Tibial artery (tissue), 4 donors: ENCODE results near the gene NRARP.

ENCODE experiments used
- DNase-seq, 2 donors: peaks; one replicate each; pipeline ENCODE4 v3.0.0-alpha.2; 2019
- H3K27ac ChIP-seq, 2 donors: fragments of 200-600 bp; sonication (generic) in 1 of 2; 1 replicate in 1 of 2; 2 replicates in 1 of 2; pipeline ENCODE4 v1.5.1; 2018 to 2019; ENCODE audit warnings: mild to moderate bottlenecking in 1 of 2
- H3K27me3 ChIP-seq, 2 donors: fragments of 200-600 bp; sonication (generic) in 1 of 2; one replicate each; pipeline versions ENCODE4 v1.5.1 to v1.6.0; 2016 to 2019
- H3K36me3 ChIP-seq, 3 donors: fragments of 200-600 bp; sonication (generic) in 2 of 3; one replicate each; pipeline ENCODE4 v1.5.1; 2016 to 2019; ENCODE audit warnings: mild to moderate bottlenecking in 2 of 3
- H3K4me1 ChIP-seq, 4 donors: fragments of 200-600 bp; sonication (generic) in 2 of 4; 1 replicate in 3 of 4; 2 replicates in 1 of 4; pipeline ENCODE4 v1.5.1; 2016 to 2019
- H3K4me3 ChIP-seq, 2 donors: fragments of 200-600 bp; sonication (generic) in 1 of 2; 1 replicate in 1 of 2; 2 replicates in 1 of 2; pipeline ENCODE4 v1.5.1; 2018 to 2019; ENCODE audit warnings: mild to moderate bottlenecking in 2 of 2
- H3K9me3 ChIP-seq, 3 donors: fragments of 200-600 bp; sonication (generic) in 1 of 3; one replicate each; pipeline ENCODE4 v1.5.1; 2016 to 2019
- CTCF ChIP-seq, 2 experiments: fragments of 200-600 bp in 1 of 2; fragments of 450-650 bp in 1 of 2; IDR thresholded peaks; one replicate each; pipeline ENCODE4 v1.5.1; 2017 to 2019; ENCODE audit warnings: antibody characterized with exemption in 2 of 2, mild to moderate bottlenecking in 1 of 2, moderate library complexity in 1 of 2
- intact Hi-C: fragments of 100-400 bp; cut with DNase I; formaldehyde crosslinking; loops from one replicate; pipeline ENCODE4 v1.15.0; 2023; ENCODE audit warnings: low total_unique reads

Gene NRARP

GRCh38 chr9:137266585-137267453 lies 35.3 kb downstream of the NRARP start:
- intact Hi-C loops, result no loop called here
- Histone ChIP-seq H3K27ac (no peak overlapping the region), H3K4me1 (peaks cover 5 to 30% (median 24%) of the 10 kb centered on the region in 4 donors), H3K36me3 (peaks cover 23 to 86% (median 55%) of the 10 kb centered on the region in 3 donors), H3K4me3 (no peak overlapping the region), H3K27me3 (peaks cover 0 to under 1% of the 10 kb centered on the region in 2 donors), H3K9me3 (no peaks in the 10 kb centered on the region)
- TF ChIP-seq CTCF (IDR thresholded peaks at IDR 0.05), result no peak
- no peak for DNase-seq

- intact Hi-C loops, result no loop called here
- DNase-seq, result no peak
- no peaks in the 10 kb centered on the region for H3K27me3 ChIP-seq
- H3K27ac ChIP-seq, result no peak overlapping the region
- H3K9me3 ChIP-seq, result no peaks in the 10 kb centered on the region
- H3K4me3 ChIP-seq, result no peak overlapping the region
- no peak for TF ChIP-seq CTCF (IDR thresholded peaks at IDR 0.05)
- peaks cover 5 to 30% (median 22%) of the 10 kb centered on the region in 4 donors for H3K4me1 ChIP-seq
- H3K36me3 ChIP-seq, result peaks cover 20 to 79% (median 53%) of the 10 kb centered on the region in 3 donors
Observed at GRCh38 chr9:137266162-137266527, 35.9 kb downstream of the NRARP start.

GRCh38 chr9:137265496-137266161 lies 36.4 kb downstream of the NRARP start:
- Histone ChIP-seq H3K27me3 (no peaks in the 10 kb centered on the region), H3K4me1 (peaks cover 5 to 30% (median 20%) of the 10 kb centered on the region in 4 donors), H3K36me3 (peaks cover 20 to 74% (median 53%) of the 10 kb centered on the region in 3 donors), H3K4me3 (no peak overlapping the region), H3K27ac (no peak overlapping the region), H3K9me3 (no peaks in the 10 kb centered on the region)
- intact Hi-C loops, result no loop called here
- no peak for TF ChIP-seq CTCF (IDR thresholded peaks at IDR 0.05)
- DNase-seq, result no peak

GRCh38 chr9:137264067-137264466 lies 38.0 kb downstream of the NRARP start:
- intact Hi-C loops, result no loop called here
- no peaks in the 10 kb centered on the region for H3K27me3 ChIP-seq
- H3K4me3 ChIP-seq, result no peak overlapping the region
- peaks cover 5 to 14% (median 11%) of the 10 kb centered on the region in 4 donors for H3K4me1 ChIP-seq
- TF ChIP-seq CTCF (IDR thresholded peaks at IDR 0.05), result no peak
- no peaks in the 10 kb centered on the region for H3K9me3 ChIP-seq
- H3K36me3 ChIP-seq, result peaks cover 24 to 63% (median 55%) of the 10 kb centered on the region in 3 donors
- DNase-seq, result no peak
- H3K27ac ChIP-seq, result no peak overlapping the region

GRCh38 chr9:137263506-137263905 lies 38.6 kb downstream of the NRARP start:
- Histone ChIP-seq H3K9me3 (no peaks in the 10 kb centered on the region), H3K4me3 (no peak overlapping the region), H3K4me1 (peaks cover 0 to 9% (median 5%) of the 10 kb centered on the region in 4 donors), H3K27me3 (no peaks in the 10 kb centered on the region), H3K36me3 (peaks cover 30 to 65% (median 58%) of the 10 kb centered on the region in 3 donors), H3K27ac (no peak overlapping the region)
- no peak for TF ChIP-seq CTCF (IDR thresholded peaks at IDR 0.05)
- intact Hi-C loops, result no loop called here
- no peak for DNase-seq
